Transverse colon (tissue), 4 donors: ENCODE results near the gene GDF11. TPM values are rescaled to one million over a fixed set of nuclear protein-coding genes. Genes with fewer than 3 reads are reported as not detected.
A peak's percentile ranks its signal among the peaks of the same experiment; 100 is the strongest.

Source experiments
- DNase-seq: peaks from one replicate; pipeline ENCODE4 v3.0.0-alpha.2; 2019
- H3K27ac ChIP-seq, 4 donors: fragments of 200-600 bp; sonication (generic); 2 replicates each; pipeline ENCODE4 v1.5.1; 2016 to 2018; ENCODE audit warnings: inconsistent platforms in 4 of 4
- H3K27me3 ChIP-seq: fragments of 200-600 bp; sonication (generic); 2 replicates; pipeline ENCODE4 v1.5.1; 2017; ENCODE audit warnings: inconsistent platforms
- H3K36me3 ChIP-seq, 4 donors: fragments of 200-600 bp; sonication (generic); 2 replicates each; pipeline ENCODE4 v1.5.1; 2017 to 2019; ENCODE audit warnings: inconsistent platforms in 4 of 4
- H3K4me1 ChIP-seq, 4 donors: fragments of 200-600 bp; sonication (generic); 2 replicates each; pipeline ENCODE4 v1.5.1; 2017 to 2020; ENCODE audit warnings: inconsistent platforms in 4 of 4
- H3K4me3 ChIP-seq, 4 donors: fragments of 200-600 bp; sonication (generic); 1 replicate in 1 of 4; 2 replicates in 3 of 4; pipeline versions ENCODE4 v1.5.1 to v1.6.1; 2017 to 2019; ENCODE audit warnings: inconsistent platforms in 4 of 4
- H3K9me3 ChIP-seq, 2 donors: fragments of 200-600 bp; sonication (generic); 2 replicates each; pipeline ENCODE4 v1.5.1; 2017 to 2019; ENCODE audit warnings: inconsistent platforms in 2 of 2
- EP300 ChIP-seq: sonication (generic); formaldehyde crosslinking; IDR thresholded peaks from one replicate; pipeline ENCODE4 v1.6.1; 2017; ENCODE audit warnings: antibody characterized with exemption, low read depth
- POLR2A ChIP-seq: fragments of 450-650 bp; IDR thresholded peaks from one replicate; pipeline ENCODE4 v1.6.1; 2016; ENCODE audit warnings: antibody characterized with exemption, mild to moderate bottlenecking, moderate library complexity
- POLR2AphosphoS5 ChIP-seq, 3 donors: sonication (generic); formaldehyde crosslinking; IDR thresholded peaks; one replicate each; pipeline ENCODE4 v1.6.1; 2016; ENCODE audit warnings: antibody characterized with exemption in 3 of 3
- WGBS, 2 donors: methylation state at CpG; one replicate each; pipeline ENCODE4 v1.1.5; 2018; ENCODE audit warnings: low coverage in 1 of 2; 5-methylcytosine and 5-hydroxymethylcytosine counted together
- in situ Hi-C, 4 donors: fragments of 200-750 bp; cut with MboI; loops; one replicate each; pipeline versions ENCODE4 v1.15.0 to v1.15.1; 2017; ENCODE audit warnings: low sequenced_read_pairs in 3 of 4, low pct_ligation_motif_present in 1 of 4, low pct_unique_long_range_greater_than_20kb in 1 of 4
- intact Hi-C: fragments of 100-400 bp; cut with DNase I; formaldehyde crosslinking; loops from one replicate; pipeline ENCODE4 v1.15.1; 2023; ENCODE audit warnings: low total_unique reads
- total RNA-seq, 4 donors: library from RNA; depleted of rRNA; stranded (reverse); fragments of >200 nt; gene quantifications; one replicate each; pipeline ENCODE4 v1.1.0, GENCODE V29; 2016
- TF ChIP-seq, protein P1 (sequence below), 5 experiments: fragments of 200-600 bp in 3 of 5; fragments of 450-650 bp in 2 of 5; sonication (generic) in 3 of 5; IDR thresholded peaks; 1 replicate in 2 of 5; 2 replicates in 3 of 5; pipeline ENCODE4 v1.5.1; 2016 to 2017; ENCODE audit warnings: antibody characterized with exemption in 5 of 5, inconsistent platforms in 3 of 5, mild to moderate bottlenecking in 2 of 5, moderate library complexity in 1 of 5

The GDF11 gene
- total RNA-seq, 4 donors from 2014 or later = 0.37 to 1.7 (median 0.60) TPM

DNA sequence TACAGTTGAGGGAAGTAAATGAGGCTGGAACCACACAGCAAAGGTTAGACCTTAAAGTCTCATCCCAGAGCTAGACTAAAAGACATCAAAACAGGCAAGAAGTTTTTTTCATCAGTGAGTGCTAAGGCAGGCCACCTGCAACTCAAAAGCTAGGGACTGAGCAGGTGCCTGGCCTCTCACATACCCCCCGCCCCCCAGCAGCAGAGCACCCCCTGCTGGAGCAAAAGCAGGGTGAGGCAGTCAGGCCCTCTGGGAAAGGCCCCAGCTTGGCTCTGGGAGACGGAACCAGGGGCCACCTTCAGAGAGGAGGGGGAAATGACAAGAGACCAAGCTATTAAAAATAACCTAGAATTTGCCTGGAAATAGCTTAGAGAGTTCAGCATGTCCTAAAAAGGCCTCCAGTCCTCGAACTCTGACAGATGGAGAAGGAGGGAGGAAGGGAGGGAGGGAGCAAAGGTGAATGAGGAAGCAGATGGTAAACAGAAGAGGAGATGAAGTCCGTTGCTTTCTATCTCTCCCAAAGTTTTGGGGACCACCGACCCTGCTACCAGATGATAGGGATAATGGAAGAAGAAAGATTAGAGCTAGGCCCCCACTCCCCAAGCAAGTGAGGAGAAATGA is 37.0 kb upstream of the GDF11 start:
- Histone ChIP-seq H3K27ac (peak overlapping the region; percentile 64 to 88 (median 83)), H3K36me3 (no peaks in the 10 kb centered on the region), H3K4me3 (peak overlapping the region in 3 of 4 donors; percentile 45 to 64 (median 57)), H3K9me3 (no peaks in the 10 kb centered on the region), H3K27me3 (peaks cover 27% of the 10 kb centered on the region), H3K4me1 (peaks cover 7 to 34% (median 25%) of the 10 kb centered on the region in 4 donors)
- TF ChIP-seq POLR2AphosphoS5 (IDR thresholded peaks at IDR 0.05) (no peak), EP300 (no peak), POLR2A (no peak)
- TF ChIP-seq, protein P1, sequence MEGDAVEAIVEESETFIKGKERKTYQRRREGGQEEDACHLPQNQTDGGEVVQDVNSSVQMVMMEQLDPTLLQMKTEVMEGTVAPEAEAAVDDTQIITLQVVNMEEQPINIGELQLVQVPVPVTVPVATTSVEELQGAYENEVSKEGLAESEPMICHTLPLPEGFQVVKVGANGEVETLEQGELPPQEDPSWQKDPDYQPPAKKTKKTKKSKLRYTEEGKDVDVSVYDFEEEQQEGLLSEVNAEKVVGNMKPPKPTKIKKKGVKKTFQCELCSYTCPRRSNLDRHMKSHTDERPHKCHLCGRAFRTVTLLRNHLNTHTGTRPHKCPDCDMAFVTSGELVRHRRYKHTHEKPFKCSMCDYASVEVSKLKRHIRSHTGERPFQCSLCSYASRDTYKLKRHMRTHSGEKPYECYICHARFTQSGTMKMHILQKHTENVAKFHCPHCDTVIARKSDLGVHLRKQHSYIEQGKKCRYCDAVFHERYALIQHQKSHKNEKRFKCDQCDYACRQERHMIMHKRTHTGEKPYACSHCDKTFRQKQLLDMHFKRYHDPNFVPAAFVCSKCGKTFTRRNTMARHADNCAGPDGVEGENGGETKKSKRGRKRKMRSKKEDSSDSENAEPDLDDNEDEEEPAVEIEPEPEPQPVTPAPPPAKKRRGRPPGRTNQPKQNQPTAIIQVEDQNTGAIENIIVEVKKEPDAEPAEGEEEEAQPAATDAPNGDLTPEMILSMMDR (IDR thresholded peaks at IDR 0.05) = peak; percentile 40 to 57 (median 49)
- in situ Hi-C loops (no loop called here), intact Hi-C loops (no loop called here)
- no peak for DNase-seq
- 30% methylated on average over 5 of the region's 5 CpGs; no CpG with 5 or more reads in 1 of the 2 donors for WGBS, 2 donors

DNA sequence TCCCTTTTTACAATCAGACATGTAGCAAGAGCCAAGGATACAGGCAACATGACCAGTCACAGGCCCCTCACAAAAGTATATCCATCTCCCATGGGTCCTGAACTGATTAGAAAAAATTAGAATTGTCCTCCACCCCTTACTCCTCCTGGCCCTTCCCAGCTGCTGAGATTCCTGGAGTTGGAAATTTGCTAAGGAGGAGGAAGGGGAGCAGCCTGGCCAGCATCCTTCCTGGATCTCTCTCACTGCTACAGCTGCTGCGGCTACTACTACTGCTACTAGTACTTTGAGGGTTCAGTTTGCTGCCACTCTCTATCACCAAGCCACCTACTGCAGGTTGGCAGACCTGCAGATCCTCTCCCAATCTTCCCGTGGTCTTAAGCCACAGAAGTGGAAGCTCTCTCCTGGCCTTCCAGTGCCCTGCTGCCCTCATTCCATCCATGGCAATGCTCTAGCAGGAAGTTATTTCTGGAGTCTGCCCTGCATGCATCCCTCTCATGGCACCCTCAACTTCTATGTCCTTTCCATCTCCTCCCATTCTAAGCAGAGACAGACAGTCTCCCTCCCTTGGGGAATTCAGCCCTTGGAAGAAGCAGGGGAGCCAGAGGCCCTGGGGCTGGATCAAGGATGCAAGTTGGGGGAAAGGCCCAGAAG is 36.2 kb upstream of the GDF11 start:
- in situ Hi-C loops = no loop called here
- 60 to 71% methylated on average over 1 to 2 of the region's 2 CpGs for WGBS, 2 donors

DNA sequence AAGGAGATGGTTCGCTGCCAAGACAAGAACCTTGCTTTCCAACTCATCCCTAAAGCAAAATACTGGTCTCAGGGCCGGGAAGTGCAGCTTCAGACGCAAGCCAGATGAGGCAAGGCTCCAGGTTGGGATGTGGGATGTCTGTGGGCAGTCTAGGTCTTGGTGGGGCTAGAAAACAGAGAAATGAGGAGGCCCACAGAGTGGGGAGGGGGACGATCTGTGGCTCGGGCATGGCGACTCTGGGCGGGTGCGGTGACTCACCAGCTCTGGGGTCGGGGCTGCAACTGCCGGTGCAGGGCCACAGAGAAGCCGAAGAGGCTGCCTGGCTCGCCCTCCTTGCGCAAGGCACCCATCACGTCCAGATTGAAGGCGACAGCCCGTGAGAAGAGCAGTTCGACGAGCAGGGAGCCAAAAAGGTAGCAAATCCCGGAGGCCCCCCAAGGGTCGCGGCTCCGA is 35.7 kb upstream of the GDF11 start:
- WGBS, 2 donors = 11% methylated on average over 22 of the region's 22 CpGs; no CpG with 5 or more reads in 1 of the 2 donors
- intact Hi-C loops (no loop called here), in situ Hi-C loops (no loop called here)
- no peak for TF ChIP-seq EP300
- TF ChIP-seq POLR2AphosphoS5 (IDR thresholded peaks at IDR 0.05) = no peak
- TF ChIP-seq, protein P1 (IDR thresholded peaks at IDR 0.05) = no peak
- no peak for TF ChIP-seq POLR2A
- Histone ChIP-seq H3K4me1 (peaks cover 7 to 34% (median 25%) of the 10 kb centered on the region in 4 donors), H3K9me3 (no peaks in the 10 kb centered on the region), H3K4me3 (peak overlapping the region; percentile 45 to 64 (median 56)), H3K27me3 (peaks cover 27% of the 10 kb centered on the region), H3K27ac (peak overlapping the region; percentile 64 to 88 (median 83)), H3K36me3 (no peaks in the 10 kb centered on the region)
- no peak for DNase-seq

More for the DNA sequence above, 36.2 kb upstream of the GDF11 start:
- H3K27ac ChIP-seq = peak overlapping the region; percentile 64 to 88 (median 83)
- H3K4me1 ChIP-seq = peaks cover 7 to 34% (median 25%) of the 10 kb centered on the region in 4 donors
- no peak for DNase-seq
- H3K9me3 ChIP-seq = no peaks in the 10 kb centered on the region
- H3K27me3 ChIP-seq = peaks cover 27% of the 10 kb centered on the region
- no peaks in the 10 kb centered on the region for H3K36me3 ChIP-seq
- intact Hi-C loops = no loop called here
- TF ChIP-seq POLR2AphosphoS5 (IDR thresholded peaks at IDR 0.05) (no peak), POLR2A (no peak), EP300 (no peak)
- TF ChIP-seq, protein P1 (IDR thresholded peaks at IDR 0.05) = no peak
- H3K4me3 ChIP-seq = peak overlapping the region in 3 of 4 donors; percentile 45 to 64 (median 57)

DNA sequence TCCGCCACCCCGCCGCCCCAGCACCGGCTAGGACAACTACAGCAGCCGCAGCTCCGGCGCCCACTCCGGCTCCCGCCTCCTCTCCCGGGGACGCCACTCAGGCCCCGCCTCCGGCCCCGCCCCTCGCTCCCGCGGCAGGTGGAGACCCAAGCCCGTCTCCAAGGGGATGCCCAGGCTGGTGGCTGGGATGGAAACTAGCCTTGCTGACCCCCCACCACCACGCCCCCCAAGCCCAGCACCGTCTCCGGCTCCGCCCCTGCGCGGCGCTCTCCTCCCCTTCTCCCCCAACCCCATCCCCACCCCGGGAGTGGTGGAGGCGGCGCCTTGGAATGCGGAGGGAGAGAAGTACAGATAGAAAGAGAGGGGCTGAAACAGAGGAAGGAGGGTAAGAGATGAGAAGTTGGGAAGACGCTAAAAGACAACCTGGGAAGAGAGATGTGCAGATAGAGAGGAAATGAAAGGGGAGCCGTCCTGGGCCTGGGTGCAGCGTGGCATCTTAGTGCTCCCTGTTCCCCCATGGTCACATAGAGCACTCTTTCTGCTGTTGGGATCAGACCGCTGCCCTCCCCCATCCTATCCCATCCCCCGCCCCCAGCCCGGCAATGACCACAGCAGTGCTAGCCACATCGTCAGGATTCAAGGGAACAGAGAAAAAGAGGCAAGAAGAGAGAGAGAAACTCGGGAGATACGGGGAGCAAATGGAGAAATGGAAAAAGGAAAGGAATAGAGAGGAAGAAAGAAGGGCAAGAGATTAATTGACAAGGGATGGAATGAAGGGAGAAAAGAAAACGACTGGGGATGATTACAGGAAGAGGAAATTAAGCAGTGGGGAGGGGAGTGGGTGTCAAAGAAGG is 34.9 kb upstream of the GDF11 start, which contains the start of gene ITGA7:
TSS of gene ITGA7 (minus strand) at position 64 of the 854 bp plus-strand sequence. CDS start 222 bp downstream, outside the sequence.
- Histone ChIP-seq H3K4me1 (peaks cover 7 to 32% (median 22%) of the 10 kb centered on the region in 4 donors), H3K27ac (peak within 1 kb of the TSS; percentile 64 to 88 (median 83)), H3K9me3 (no peaks in the 10 kb centered on the region), H3K27me3 (peaks cover 27% of the 10 kb centered on the region), H3K36me3 (no peaks in the 10 kb centered on the region), H3K4me3 (peak within 1 kb of the TSS; percentile 45 to 64 (median 56))
- DNase-seq = peak; percentile 75
- intact Hi-C loops = no loop called here
- in situ Hi-C loops = no loop called here
- no peak for TF ChIP-seq EP300
- no peak for TF ChIP-seq POLR2A
- TF ChIP-seq, protein P1 (IDR thresholded peaks at IDR 0.05) = no peak
- peak; percentile 24 to 61 (median 51) for TF ChIP-seq POLR2AphosphoS5 (IDR thresholded peaks at IDR 0.05)
- WGBS, 2 donors = 1 to 3% methylated on average over 11 to 32 of the region's 39 CpGs
